H1 (cell line): ENCODE measurements around the gene MGRN1. TPM values are rescaled to one million over a fixed set of nuclear protein-coding genes. Genes with fewer than 3 reads are reported as not detected.

Source experiments
- CTCF ChIA-PET: fragments of 300-600 bp; sonication (Branson Sonifier 250); formaldehyde crosslinking; loops from one replicate; lab custom pipeline; 2021; ENCODE audit not compliant: partially characterized antibody; lab: Charles Lee
- POLR2A ChIA-PET: fragments of 300-600 bp; sonication (Branson Sonifier 250); formaldehyde crosslinking; loops from one replicate; lab custom pipeline; 2021; ENCODE audit warnings: inconsistent platforms; ENCODE audit not compliant: partially characterized antibody; lab: Charles Lee
- DNase-seq, 2 experiments: peaks; one replicate each; pipeline versions ENCODE4 v3.0.0 to v3.0.0-alpha.2; 2010 to 2022; ENCODE audit warnings: low spot score in 2 of 2, low read depth in 1 of 2, mixed read lengths in 1 of 2
- FAIRE-seq: peaks from 2 replicates; lab custom pipeline; 2011; peaks lifted over from hg19 to GRCh38; lab: Jason Lieb, UNC
- H2AFZ ChIP-seq: 2 replicates; pipeline ENCODE4 v1.8.1; 2012; ENCODE audit warnings: low read length, inconsistent platforms
- H2AK5ac ChIP-seq: 2 replicates; pipeline ENCODE4 v1.6.1; 2013; ENCODE audit warnings: low read depth, low read length
- H2BK120ac ChIP-seq: replicated peaks from 2 replicates; pipeline ENCODE3; 2013; ENCODE audit warnings: low read depth, low read length, inconsistent platforms
- H2BK12ac ChIP-seq: 2 replicates; pipeline ENCODE4 v1.6.1; 2013; ENCODE audit warnings: low read depth, low read length
- H2BK15ac ChIP-seq: 2 replicates; pipeline ENCODE4 v1.6.1; 2013; ENCODE audit warnings: low read length
- H2BK20ac ChIP-seq: 2 replicates; pipeline ENCODE4 v1.6.1; 2013; ENCODE audit warnings: low read length
- H2BK5ac ChIP-seq: 2 replicates; pipeline ENCODE4 v1.6.1; 2013; ENCODE audit warnings: low read depth, low read length
- H3K14ac ChIP-seq: 2 replicates; pipeline ENCODE4 v1.6.1; 2013; ENCODE audit warnings: inconsistent platforms; ENCODE audit not compliant: insufficient read length
- H3K18ac ChIP-seq: 2 replicates; pipeline ENCODE4 v1.6.1; 2013; ENCODE audit warnings: low read length; ENCODE audit errors: extremely low read depth
- H3K23ac ChIP-seq: 2 replicates; pipeline ENCODE4 v1.6.1; 2013; ENCODE audit warnings: inconsistent platforms; ENCODE audit not compliant: insufficient read length
- H3K23me2 ChIP-seq: 2 replicates; pipeline ENCODE4 v1.6.1; 2013; ENCODE audit warnings: low read depth, low read length
- H3K27ac ChIP-seq: 2 replicates; pipeline ENCODE4 v1.6.1; 2011; ENCODE audit warnings: low read depth, low read length, inconsistent platforms
- H3K27me3 ChIP-seq, 4 experiments: replicated peaks in 1 of 4; 1 replicate in 1 of 4; 2 replicates in 3 of 4; pipeline versions ENCODE4 v1.6.1 to v1.8.1; 2011 to 2013; ENCODE audit warnings: low read length in 3 of 4, mild to moderate bottlenecking in 3 of 4, inconsistent platforms in 2 of 4, mixed read lengths in 2 of 4, moderate library complexity in 1 of 4; ENCODE audit not compliant: control insufficient read depth in 3 of 4, insufficient read depth in 3 of 4; ENCODE audit errors: extremely low read depth in 1 of 4
- H3K36me3 ChIP-seq, 4 experiments: 2 replicates each; pipeline versions ENCODE4 v1.6.1 to v1.8.1; 2011 to 2013; ENCODE audit warnings: mild to moderate bottlenecking in 4 of 4, low read length in 3 of 4, moderate library complexity in 2 of 4, control low read depth in 1 of 4, inconsistent platforms in 1 of 4; ENCODE audit not compliant: insufficient read depth in 4 of 4, control insufficient read depth in 2 of 4
- H3K4ac ChIP-seq: replicated peaks from 2 replicates; pipeline ENCODE3; 2013; ENCODE audit warnings: low read length, low read depth, mixed read lengths, inconsistent platforms; ENCODE audit not compliant: insufficient read length
- H3K4me1 ChIP-seq, 4 experiments: replicated peaks in 1 of 4; 1 replicate in 1 of 4; 2 replicates in 3 of 4; pipeline versions ENCODE4 v1.6.1 to v1.8.1; 2011 to 2013; ENCODE audit warnings: low read length in 3 of 4, inconsistent platforms in 2 of 4, mixed read lengths in 1 of 4; ENCODE audit not compliant: insufficient read depth in 4 of 4, control insufficient read depth in 3 of 4
- H3K4me2 ChIP-seq, 2 experiments: 2 replicates each; pipeline versions ENCODE4 v1.6.1 to v1.8.1; 2011 to 2013; ENCODE audit warnings: low read depth in 2 of 2, low read length in 2 of 2, control low read depth in 1 of 2, inconsistent platforms in 1 of 2, mild to moderate bottlenecking in 1 of 2; ENCODE audit not compliant: insufficient read depth in 1 of 2
- H3K4me3 ChIP-seq, 4 experiments: fragments of 200-600, 300-600 bp in 1 of 4; sonication (generic), shearing (Covaris generic), sonication (Bioruptor Twin) in 1 of 4; 2 replicates each; pipeline versions ENCODE4 v1.5.1 to v1.8.1; 2011 to 2016; ENCODE audit warnings: low read length in 4 of 4, low read depth in 3 of 4, control low read depth in 2 of 4, inconsistent platforms in 2 of 4, mild to moderate bottlenecking in 2 of 4, mixed read lengths in 1 of 4, moderate library complexity in 1 of 4; ENCODE audit not compliant: insufficient read depth in 2 of 4; ENCODE audit errors: extremely low read depth in 1 of 4
- H3K56ac ChIP-seq: replicated peaks from 2 replicates; pipeline ENCODE3; 2013; ENCODE audit warnings: low read depth, mild to moderate bottlenecking, mixed read lengths, low read length, inconsistent platforms; ENCODE audit not compliant: insufficient read length
- H3K79me1 ChIP-seq: 2 replicates; pipeline ENCODE4 v1.6.1; 2013; ENCODE audit warnings: low read depth, low read length, control low read depth
- H3K79me2 ChIP-seq, 2 experiments: 2 replicates each; pipeline versions ENCODE4 v1.6.1 to v1.8.1; 2012 to 2013; ENCODE audit warnings: low read length in 2 of 2, mild to moderate bottlenecking in 2 of 2, inconsistent platforms in 1 of 2; ENCODE audit not compliant: insufficient read depth in 2 of 2, control insufficient read depth in 1 of 2
- H3K9ac ChIP-seq, 4 experiments: replicated peaks in 1 of 4; 1 replicate in 1 of 4; 2 replicates in 3 of 4; pipeline versions ENCODE4 v1.6.1 to v1.8.1; 2011 to 2013; ENCODE audit warnings: low read depth in 3 of 4, low read length in 3 of 4, control low read depth in 2 of 4, mild to moderate bottlenecking in 2 of 4, moderate library complexity in 2 of 4, inconsistent platforms in 1 of 4; ENCODE audit errors: extremely low read depth in 1 of 4
- H3K9me3 ChIP-seq, 2 experiments: 2 replicates each; pipeline versions ENCODE4 v1.6.1 to v1.8.1; 2012 to 2013; ENCODE audit warnings: mild to moderate bottlenecking in 2 of 2, moderate library complexity in 2 of 2, control low read depth in 1 of 2, inconsistent platforms in 1 of 2, low read depth in 1 of 2, low read length in 1 of 2, mixed read lengths in 1 of 2; ENCODE audit not compliant: insufficient read depth in 2 of 2
- H4K20me1 ChIP-seq, 2 experiments: replicated peaks in 1 of 2; 2 replicates each; pipeline versions ENCODE3 to v1.8.1; 2011 to 2013; ENCODE audit warnings: inconsistent platforms in 2 of 2, low read length in 2 of 2, mild to moderate bottlenecking in 1 of 2; ENCODE audit not compliant: insufficient read depth in 2 of 2, control insufficient read depth in 1 of 2
- H4K5ac ChIP-seq: 2 replicates; pipeline ENCODE4 v1.6.1; 2013; ENCODE audit warnings: low read length, low read depth, mixed read lengths, inconsistent platforms; ENCODE audit not compliant: insufficient read length
- H4K8ac ChIP-seq: 2 replicates; pipeline ENCODE4 v1.8.0; 2013; ENCODE audit warnings: mild to moderate bottlenecking, moderate library complexity, low read length, inconsistent platforms; ENCODE audit not compliant: insufficient read depth; ENCODE audit errors: extremely low read depth
- H4K91ac ChIP-seq: replicated peaks from 2 replicates; pipeline ENCODE3; 2013; ENCODE audit warnings: low read length, mixed read lengths, inconsistent platforms; ENCODE audit not compliant: insufficient read length
- BRCA1 ChIP-seq: IDR thresholded peaks from 2 replicates; pipeline ENCODE4 v1.6.1; 2012; ENCODE audit warnings: low read depth, low read length, improper control_type of control experiment
- CBX5 ChIP-seq: fragments of 300-800, 300-1000 bp; sonication (generic); IDR thresholded peaks from 2 replicates; pipeline ENCODE4 v1.7.1; 2016; ENCODE audit warnings: antibody characterized with exemption, low read length, low read depth
- CHD1 ChIP-seq: IDR thresholded peaks from 2 replicates; pipeline ENCODE4 v1.6.1; 2012; ENCODE audit warnings: low read depth, low read length, improper control_type of control experiment
- GABPA ChIP-seq: IDR thresholded peaks from 2 replicates; pipeline ENCODE4 v1.6.1; 2011; ENCODE audit warnings: mild to moderate bottlenecking, low read length, moderate library complexity, borderline replicate concordance; ENCODE audit not compliant: insufficient read depth
- GTF2F1 ChIP-seq: IDR thresholded peaks from 2 replicates; pipeline ENCODE4 v1.6.1; 2012; ENCODE audit warnings: low read depth, low read length, improper control_type of control experiment, borderline replicate concordance
- JUND ChIP-seq: IDR thresholded peaks from 2 replicates; pipeline ENCODE4 v1.6.1; 2011; ENCODE audit warnings: mild to moderate bottlenecking, improper control_type of control experiment, low read length
- KDM5A ChIP-seq: fragments of 200-600 bp; IDR thresholded peaks from 2 replicates; pipeline ENCODE4 v1.7.1; 2012; ENCODE audit warnings: mild to moderate bottlenecking, low read length, inconsistent platforms, mixed read lengths
- PHF8 ChIP-seq: fragments of 200-600 bp; sonication (generic); conservative IDR thresholded peaks from 2 replicates; pipeline ENCODE4 v1.7.1; 2012; ENCODE audit warnings: low read depth, mild to moderate bottlenecking, inconsistent platforms, low read length, moderate library complexity
- POLR2AphosphoS5 ChIP-seq: IDR thresholded peaks from 2 replicates; pipeline ENCODE4 v1.6.1; 2011; ENCODE audit warnings: low read depth, low read length
- RAD21 ChIP-seq, 2 experiments: IDR thresholded peaks in 1 of 2; conservative IDR thresholded peaks in 1 of 2; 2 replicates each; pipeline ENCODE4 v1.6.1; 2011; ENCODE audit warnings: low read depth in 2 of 2, low read length in 2 of 2, improper control_type of control experiment in 1 of 2, inconsistent platforms in 1 of 2, mild to moderate bottlenecking in 1 of 2, moderate library complexity in 1 of 2
- YY1 ChIP-seq: IDR thresholded peaks from 2 replicates; pipeline ENCODE4 v1.6.1; 2011; ENCODE audit warnings: low read depth, mild to moderate bottlenecking, low read length
- ZNF274 ChIP-seq: IDR thresholded peaks from 2 replicates; pipeline ENCODE4 v1.7.0; 2012; ENCODE audit warnings: low read length, borderline replicate concordance; ENCODE audit errors: extremely low read depth
- WGBS, 2 experiments: shearing (Covaris generic) in 1 of 2; methylation state at CpG; one replicate each; pipeline versions ENCODE4 v1.1.6 to v1.1.7; 2013 to 2015; ENCODE audit warnings: low lambda C conversion rate in 2 of 2, mixed read lengths in 2 of 2, inconsistent platforms in 1 of 2, low coverage in 1 of 2, missing lambda C conversion rate in 1 of 2; ENCODE audit not compliant: insufficient replicate concordance in 2 of 2, insufficient coverage in 1 of 2, insufficient read length in 1 of 2; ENCODE audit errors: extremely low coverage in 1 of 2, missing lambda C conversion rate in 1 of 2; 5-methylcytosine and 5-hydroxymethylcytosine counted together
- polyA plus RNA-seq, 7 experiments: library from polyadenylated mRNA; depleted of rRNA in 3 of 7; stranded (reverse) in 5 of 7; unstranded in 2 of 7; fragments of >200 nt in 5 of 7; fragments of 200-250 nt in 2 of 7; gene quantifications; 1 replicate in 5 of 7; 2 replicates in 1 of 7; 4 replicates in 1 of 7; pipeline versions ENCODE4 v1.2.1 to v1.2.3, GENCODE V29; 2011 to 2013; ENCODE audit warnings: missing spikeins in 2 of 7, mixed read lengths in 2 of 7
- total RNA-seq: library from RNA; stranded (reverse); fragmentation: NEBNext Ultra II Directional; extraction: Animal tissue kit (Norgen Biotek cat#: 25700); gene quantifications from 2 replicates; pipeline ENCODE4 v1.2.1, GENCODE V29; 2021

The MGRN1 gene
- total and polyA plus RNA-seq, 2 of the 8 experiments (the other 6 are each of a cell fraction or from before 2014, with no cell fraction given), result 15.0 to 82.3 TPM

DNA sequence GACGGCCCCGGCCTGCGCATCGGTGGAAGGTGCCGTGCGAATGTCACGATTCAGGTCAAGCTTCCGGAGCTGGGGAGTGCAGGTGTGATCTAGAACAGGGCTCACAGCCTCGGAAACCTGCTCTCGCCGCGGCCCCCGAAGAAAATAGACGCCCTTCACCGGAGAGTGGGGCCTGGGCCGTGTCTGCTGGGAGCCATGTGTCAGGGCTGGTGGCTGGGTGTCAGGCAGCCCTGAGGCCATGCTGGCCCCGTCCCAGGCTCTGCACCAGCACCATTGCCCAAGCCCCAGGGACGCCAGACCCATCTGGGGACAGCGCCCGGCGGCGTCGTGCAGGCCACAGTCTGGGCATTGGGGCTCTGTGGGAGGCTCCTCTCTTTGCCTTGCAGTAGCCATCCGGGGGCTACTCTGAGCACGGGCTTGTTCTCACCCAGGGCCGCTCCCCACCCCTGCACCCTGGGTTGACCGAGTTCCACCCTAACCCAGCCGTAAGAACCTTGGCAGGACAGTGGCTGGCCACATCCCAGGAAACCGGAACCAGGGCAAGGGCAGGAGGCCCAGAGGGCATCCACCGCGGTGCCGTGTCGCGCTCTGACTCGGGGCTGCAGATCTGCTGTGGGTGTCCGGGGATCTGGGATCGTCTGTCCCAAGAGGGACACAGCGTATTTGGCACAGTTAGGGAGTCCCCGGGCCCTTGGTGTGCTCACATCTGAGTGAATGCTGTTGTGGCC, 63.5 kb downstream of the MGRN1 start:
- Histone ChIP-seq H3K27me3 (no peaks in the 10 kb centered on the region), H3K4ac (no peak overlapping the region), H3K23me2 (peaks cover 3% of the 10 kb centered on the region; the same call in 1 of the 2 replicates), H4K20me1 (peaks cover 0 to 10% of the 10 kb centered on the region in 2 experiments), H2BK20ac (no peak overlapping the region), H4K5ac (no peak overlapping the region), H3K4me2 (no peak overlapping the region), H3K56ac (no peak overlapping the region), H3K79me2 (no peaks in the 10 kb centered on the region), H3K23ac (no peak overlapping the region), H2AK5ac (no peak overlapping the region), H2BK12ac (no peak overlapping the region), H3K9me3 (no peaks in the 10 kb centered on the region)
- 93% methylated on average over 38 of the region's 39 CpGs; no CpG with 5 or more reads in 1 of the 2 experiments for WGBS, 2 experiments
- no peak for DNase-seq
- FAIRE-seq, result no peak
- TF ChIP-seq BRCA1 (no peak), GTF2F1 (no peak), KDM5A (no peak), ZNF274 (no peak), JUND (no peak), GABPA (no peak), CHD1 (no peak), RAD21 (IDR thresholded peaks at IDR 0.05 in 1 of 2, conservative IDR thresholded peaks at IDR 0.05 in 1 of 2; ENCODE audit: low read depth in 2 of 2, low read length in 2 of 2) (no peak), POLR2AphosphoS5 (no peak), PHF8 (no peak), YY1 (no peak), CBX5 (no peak)
- TF ChIP-seq, all 59 proteins: peak for 0
- H2AFZ ChIP-seq, result no peak overlapping the region
- no peak overlapping the region for H4K91ac ChIP-seq
- POLR2A ChIA-PET, result no interaction called here
- peaks cover 2 to 10% (median 5%) of the 10 kb centered on the region in 4 experiments; a peak in 5 of 8 replicates for H3K36me3 ChIP-seq
- H3K4me1 ChIP-seq, result peaks cover 0 to 7% (median 5%) of the 10 kb centered on the region in 4 experiments; a peak in 4 of 7 replicates
- no peak overlapping the region for H2BK15ac ChIP-seq
- H3K18ac ChIP-seq, result no peak overlapping the region
- no peak overlapping the region for H3K9ac ChIP-seq
- CTCF ChIA-PET, result interaction anchor here (0.8 to 1.1 kb wide), 2 partner anchors 29 to 236 kb away, joined by 3 read pairs; no protein-coding TSS in a partner anchor
- H3K14ac ChIP-seq, result no peak overlapping the region
- no peak overlapping the region for H2BK120ac ChIP-seq
- no peaks in the 10 kb centered on the region for H3K79me1 ChIP-seq
- no peak overlapping the region for H3K4me3 ChIP-seq
- H3K27ac ChIP-seq, result no peak overlapping the region
- H2BK5ac ChIP-seq, result no peak overlapping the region
- no peak overlapping the region for H4K8ac ChIP-seq
